Upper lobe of right lung (tissue), 1 donor: ENCODE results near the gene TLE5. TPM values are rescaled to one million over a fixed set of nuclear protein-coding genes. Genes with fewer than 3 reads are reported as not detected.

Source experiments
- ATAC-seq: fragments of 200-7000 bp; cut with Tn5 transposase; one replicate; pipeline ENCODE4 v1.9.1; 2020; ENCODE audit warnings: mild to moderate bottlenecking, moderate library complexity
- DNase-seq: peaks from one replicate; pipeline ENCODE4 v3.0.0-alpha.2; 2020
- H3K27ac ChIP-seq: fragments of 200-600 bp; one replicate; pipeline ENCODE4 v1.8.0; 2022
- H3K27me3 ChIP-seq: fragments of 200-600 bp; one replicate; pipeline ENCODE4 v1.8.0; 2022; ENCODE audit warnings: mild to moderate bottlenecking
- H3K36me3 ChIP-seq: fragments of 200-600 bp; one replicate; pipeline ENCODE4 v1.8.0; 2022
- H3K4me1 ChIP-seq: fragments of 200-600 bp; one replicate; pipeline ENCODE4 v1.8.0; 2022
- H3K4me3 ChIP-seq: fragments of 200-600 bp; one replicate; pipeline ENCODE4 v1.8.0; 2022; ENCODE audit warnings: mild to moderate bottlenecking
- H3K9me3 ChIP-seq: fragments of 200-600 bp; one replicate; pipeline ENCODE4 v1.8.0; 2022
- CTCF ChIP-seq: fragments of 200-600 bp; IDR thresholded peaks from one replicate; pipeline ENCODE4 v1.8.0; 2022; ENCODE audit warnings: antibody characterized with exemption
- intact Hi-C: fragments of 100-400 bp; cut with DNase I; formaldehyde crosslinking; loops from one replicate; pipeline ENCODE4 v1.11.0; 2022
- total RNA-seq: library from RNA; stranded (reverse); fragmentation: NEBNext Ultra II Directional; extraction: Animal tissue kit (Norgen Biotek cat#: 25700); gene quantifications from one replicate; pipeline ENCODE4 v1.2.1, GENCODE V29; 2021
- donor health status: DM: no; HTN: yes; CAD: no; lungs with severe emphysema.

Gene TLE5
- total RNA-seq, 1 donor from 2014 or later: 458 TPM

GRCh38 chr19:3008994-3009393, 53.3 kb downstream of the TLE5 start:
- H3K4me1 ChIP-seq: no peaks in the 10 kb centered on the region
- H3K36me3 ChIP-seq: peaks cover 32% of the 10 kb centered on the region
- TF ChIP-seq CTCF: no peak
- intact Hi-C loops: no loop called here
- DNase-seq: no peak
- no peak overlapping the region for H3K4me3 ChIP-seq
- no peak for ATAC-seq
- no peaks in the 10 kb centered on the region for H3K27me3 ChIP-seq
- H3K9me3 ChIP-seq: no peaks in the 10 kb centered on the region
- no peak overlapping the region for H3K27ac ChIP-seq

- no peak for TF ChIP-seq CTCF
- intact Hi-C loops: no loop called here
- Histone ChIP-seq H3K9me3 (no peaks in the 10 kb centered on the region), H3K27me3 (no peaks in the 10 kb centered on the region), H3K4me1 (no peaks in the 10 kb centered on the region), H3K27ac (no peak overlapping the region), H3K4me3 (no peak overlapping the region), H3K36me3 (peaks cover 32% of the 10 kb centered on the region)
- DNase-seq: no peak
- no peak for ATAC-seq
Measured at GRCh38 chr19:3007975-3008374, 54.3 kb downstream of the TLE5 start.

- H3K36me3 ChIP-seq: peaks cover 37% of the 10 kb centered on the region
- intact Hi-C loops: no loop called here
- H3K27ac ChIP-seq: no peak overlapping the region
- no peaks in the 10 kb centered on the region for H3K4me1 ChIP-seq
- DNase-seq (no peak), ATAC-seq (peak; percentile 61)
- TF ChIP-seq CTCF: no peak
- no peaks in the 10 kb centered on the region for H3K27me3 ChIP-seq
- no peaks in the 10 kb centered on the region for H3K9me3 ChIP-seq
- no peak overlapping the region for H3K4me3 ChIP-seq
Measured at GRCh38 chr19:3006075-3006767, 56.1 kb downstream of the TLE5 start.

GRCh38 chr19:3005345-3005744, 57.0 kb downstream of the TLE5 start:
- Histone ChIP-seq H3K27ac (no peak overlapping the region), H3K4me1 (no peaks in the 10 kb centered on the region), H3K27me3 (no peaks in the 10 kb centered on the region), H3K36me3 (peaks cover 31% of the 10 kb centered on the region), H3K4me3 (no peak overlapping the region), H3K9me3 (no peaks in the 10 kb centered on the region)
- ATAC-seq (no peak), DNase-seq (no peak)
- intact Hi-C loops: no loop called here
- no peak for TF ChIP-seq CTCF

GRCh38 chr19:3004522-3004921, 57.8 kb downstream of the TLE5 start:
- H3K27ac ChIP-seq: no peak overlapping the region
- H3K36me3 ChIP-seq: peaks cover 28% of the 10 kb centered on the region
- H3K4me1 ChIP-seq: no peaks in the 10 kb centered on the region
- DNase-seq: no peak
- ATAC-seq: no peak
- no peak for TF ChIP-seq CTCF
- H3K4me3 ChIP-seq: no peak overlapping the region
- H3K27me3 ChIP-seq: no peaks in the 10 kb centered on the region
- intact Hi-C loops: no loop called here
- H3K9me3 ChIP-seq: no peaks in the 10 kb centered on the region

- no peak overlapping the region for H3K27ac ChIP-seq
- intact Hi-C loops: no loop called here
- no peaks in the 10 kb centered on the region for H3K4me1 ChIP-seq
- DNase-seq (no peak), ATAC-seq (no peak)
- H3K4me3 ChIP-seq: no peak overlapping the region
- H3K27me3 ChIP-seq: no peaks in the 10 kb centered on the region
- no peak for TF ChIP-seq CTCF
- H3K9me3 ChIP-seq: no peaks in the 10 kb centered on the region
- peaks cover 18% of the 10 kb centered on the region for H3K36me3 ChIP-seq
Measured at GRCh38 chr19:3003046-3003445, 59.2 kb downstream of the TLE5 start.
